Activated naive CD4-positive, alpha-beta T cell treated with anti-CD3 and anti-CD28 coated beads for 36 hours (primary cell): Measurements from ENCODE around the gene AKR7A2. TPM values are rescaled to one million over a fixed set of nuclear protein-coding genes. Genes with fewer than 3 reads are reported as not detected.

Experiments used
- CTCF ChIA-PET: fragments of 350-600 bp; sonication (Branson Sonifier 250); formaldehyde crosslinking; loops from one replicate; lab custom pipeline; 2021; ENCODE audit warnings: antibody characterized with exemption; lab: Charles Lee
- DNase-seq: peaks from one replicate; pipeline ENCODE4 v3.0.0-alpha.2; 2020
- H3K27ac Mint-ChIP-seq: one replicate; pipeline ENCODE4 v1.8.0; 2021; ENCODE audit warnings: mild to moderate bottlenecking, mixed read lengths
- H3K27me3 Mint-ChIP-seq: one replicate; pipeline ENCODE4 v1.8.0; 2021; ENCODE audit warnings: low read depth, mixed read lengths
- H3K36me3 Mint-ChIP-seq: one replicate; pipeline ENCODE4 v1.8.0; 2021; ENCODE audit warnings: low read depth, mixed read lengths
- H3K4me1 Mint-ChIP-seq: one replicate; pipeline ENCODE4 v1.8.0; 2021; ENCODE audit warnings: low read depth, mixed read lengths
- H3K4me3 Mint-ChIP-seq: one replicate; pipeline ENCODE4 v1.8.0; 2021; ENCODE audit warnings: mild to moderate bottlenecking, moderate library complexity, mixed read lengths
- H3K9me3 Mint-ChIP-seq: one replicate; pipeline ENCODE4 v1.8.0; 2021; ENCODE audit warnings: mixed read lengths
- intact Hi-C: fragments of 100-400 bp; cut with micrococcal nuclease; formaldehyde crosslinking; loops from one replicate; pipeline ENCODE4 v1.15.1; 2023
- total RNA-seq, 2 experiments: library from RNA; stranded (reverse); gene quantifications; one replicate each; pipeline ENCODE4 v1.2.3, GENCODE V29; 2021

Gene AKR7A2
- total RNA-seq, 2 experiments from 2014 or later: 36.6 to 38.8 TPM

DNA sequence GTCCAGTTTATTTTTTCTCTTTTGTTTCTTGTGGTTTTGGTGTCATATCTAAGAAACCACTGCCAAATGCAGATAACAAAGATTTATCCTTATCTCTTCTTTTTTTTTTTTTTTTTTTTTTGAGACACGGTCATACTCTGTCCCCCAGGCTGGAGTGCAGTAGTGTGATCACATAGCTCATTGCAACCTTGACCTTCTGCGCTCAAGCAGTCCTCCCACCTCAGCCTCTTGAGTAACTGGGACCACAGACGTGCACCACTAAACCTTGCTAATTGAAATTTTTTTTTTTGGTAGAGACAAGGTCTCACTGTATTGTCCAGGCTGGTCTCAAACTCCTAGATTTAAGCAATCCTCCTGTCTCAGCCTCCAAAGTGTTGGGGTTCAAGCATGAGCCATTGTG lies 9.1 kb upstream of the AKR7A2 start:
- no peak overlapping the region for H3K4me3 Mint-ChIP-seq
- H3K4me1 Mint-ChIP-seq: peaks cover 1% of the 10 kb centered on the region
- H3K27ac Mint-ChIP-seq: no peak overlapping the region
- H3K9me3 Mint-ChIP-seq: no peaks in the 10 kb centered on the region
- CTCF ChIA-PET: no interaction called here
- H3K36me3 Mint-ChIP-seq: no peaks in the 10 kb centered on the region
- DNase-seq: no peak
- no peaks in the 10 kb centered on the region for H3K27me3 Mint-ChIP-seq
- intact Hi-C loops: no loop called here

DNA sequence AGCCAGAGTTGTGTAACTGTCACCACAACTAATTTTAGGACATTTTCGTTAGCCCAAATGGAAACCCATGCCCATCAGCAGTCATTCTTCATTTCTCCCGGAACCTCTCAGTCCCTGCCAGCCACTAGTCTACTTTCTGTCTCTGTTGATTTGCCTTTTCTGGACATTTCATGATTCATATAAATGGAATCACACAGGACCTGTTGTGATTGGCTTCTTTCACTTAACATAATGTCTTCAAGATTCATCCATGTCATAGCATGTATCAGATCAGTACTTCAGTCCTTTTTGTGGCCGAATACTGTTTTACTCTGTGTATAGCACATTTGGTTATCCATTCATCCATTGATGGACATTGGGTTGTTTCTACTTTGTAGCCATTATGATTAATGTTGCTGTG lies 7.3 kb upstream of the AKR7A2 start:
- intact Hi-C loops: no loop called here
- Mint-ChIP-seq H3K27me3 (no peaks in the 10 kb centered on the region), H3K9me3 (no peaks in the 10 kb centered on the region), H3K27ac (no peak overlapping the region), H3K36me3 (no peaks in the 10 kb centered on the region), H3K4me3 (no peak overlapping the region), H3K4me1 (peaks cover 8% of the 10 kb centered on the region)
- no peak for DNase-seq
- CTCF ChIA-PET: no interaction called here

DNA sequence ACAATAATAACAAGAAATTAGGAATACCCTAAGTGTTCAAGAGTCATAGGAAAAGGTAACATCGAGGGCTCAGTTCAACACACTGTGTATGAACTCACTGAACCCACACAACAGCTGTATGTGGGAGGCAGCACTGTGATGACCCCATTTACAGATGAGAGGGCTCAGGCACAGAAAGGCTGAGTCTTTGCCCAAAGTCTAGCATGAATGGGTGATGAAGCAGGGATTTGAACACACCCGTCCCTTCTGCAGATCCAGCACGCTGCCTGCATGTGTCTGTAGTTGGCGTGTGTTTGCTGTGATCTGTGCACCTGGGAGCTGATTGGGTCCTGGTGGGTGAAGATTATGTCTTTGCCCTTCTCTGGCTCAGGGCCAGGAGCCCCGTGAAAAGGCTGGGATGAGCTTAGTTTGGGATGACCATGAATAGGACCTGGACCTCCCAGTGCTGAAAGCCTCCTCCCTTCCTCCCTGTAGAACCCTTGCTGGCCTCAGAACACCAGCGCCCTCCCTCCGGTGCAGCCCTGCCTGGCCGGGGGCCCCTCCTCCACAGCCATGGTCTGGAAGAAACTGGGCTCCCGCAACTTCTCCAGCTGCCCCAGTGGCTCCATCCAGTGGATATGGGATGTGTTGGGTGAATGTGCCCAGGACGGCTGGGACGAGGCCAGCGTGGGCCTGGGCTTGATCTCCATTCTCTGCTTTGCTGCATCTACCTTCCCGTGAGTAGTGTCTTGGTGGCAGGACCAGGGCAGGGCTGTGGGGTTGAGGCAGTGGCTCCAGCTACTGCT lies 5.4 kb upstream of the AKR7A2 start:
- Mint-ChIP-seq H3K27ac (no peak overlapping the region), H3K9me3 (no peaks in the 10 kb centered on the region), H3K4me3 (no peak overlapping the region), H3K4me1 (peaks cover 16% of the 10 kb centered on the region), H3K36me3 (no peaks in the 10 kb centered on the region), H3K27me3 (no peaks in the 10 kb centered on the region)
- DNase-seq: no peak
- intact Hi-C loops: no loop called here
- CTCF ChIA-PET: interaction anchor here (0.6 kb wide), 1 partner anchor 181 kb away, joined by 4 read pairs; no protein-coding TSS in a partner anchor

DNA sequence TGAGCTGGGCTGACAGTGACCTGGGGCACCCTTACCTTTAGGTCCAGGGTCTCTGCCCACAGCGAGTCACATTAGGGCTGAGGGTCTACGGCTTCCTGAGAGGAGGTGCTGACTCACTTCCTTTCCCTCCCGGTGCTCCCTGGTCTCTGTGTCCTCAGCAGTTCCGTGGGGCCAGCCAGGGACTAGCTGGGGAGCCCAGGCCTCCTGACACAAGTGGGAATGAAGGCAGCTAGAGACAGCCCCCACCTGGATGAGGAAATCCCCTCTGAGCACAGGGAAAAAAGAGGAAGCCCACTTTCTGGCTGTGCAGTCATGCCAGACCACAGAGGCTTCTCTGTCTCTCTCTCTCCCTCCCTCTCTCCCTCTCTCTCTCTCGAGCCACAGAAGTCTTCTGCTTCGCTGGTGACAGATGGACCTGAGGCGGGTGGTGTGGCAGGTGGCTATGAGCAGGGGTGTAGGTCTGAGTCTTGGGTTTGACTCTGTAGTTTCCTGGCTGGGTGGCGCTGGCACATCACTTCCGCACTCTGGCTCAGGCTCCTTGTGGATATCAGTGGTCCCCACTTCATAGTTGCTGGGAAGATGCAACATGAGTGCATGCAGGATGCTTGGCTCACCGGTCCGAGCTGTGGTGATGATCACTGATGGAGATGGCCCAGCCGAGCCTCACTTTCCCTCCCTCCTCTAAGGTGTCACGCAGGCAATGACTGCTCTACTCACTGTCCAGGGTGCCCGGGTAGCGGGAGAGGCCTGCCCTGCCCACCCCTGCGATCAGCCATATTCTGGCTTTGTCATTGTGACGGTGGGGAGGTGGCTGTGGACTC lies 3.6 kb upstream of the AKR7A2 start:
- Mint-ChIP-seq H3K27ac (no peak overlapping the region), H3K4me3 (no peak overlapping the region), H3K4me1 (peaks cover 22% of the 10 kb centered on the region), H3K36me3 (no peaks in the 10 kb centered on the region), H3K27me3 (no peaks in the 10 kb centered on the region), H3K9me3 (no peaks in the 10 kb centered on the region)
- DNase-seq: no peak
- CTCF ChIA-PET: no interaction called here
- intact Hi-C loops: no loop called here

DNA sequence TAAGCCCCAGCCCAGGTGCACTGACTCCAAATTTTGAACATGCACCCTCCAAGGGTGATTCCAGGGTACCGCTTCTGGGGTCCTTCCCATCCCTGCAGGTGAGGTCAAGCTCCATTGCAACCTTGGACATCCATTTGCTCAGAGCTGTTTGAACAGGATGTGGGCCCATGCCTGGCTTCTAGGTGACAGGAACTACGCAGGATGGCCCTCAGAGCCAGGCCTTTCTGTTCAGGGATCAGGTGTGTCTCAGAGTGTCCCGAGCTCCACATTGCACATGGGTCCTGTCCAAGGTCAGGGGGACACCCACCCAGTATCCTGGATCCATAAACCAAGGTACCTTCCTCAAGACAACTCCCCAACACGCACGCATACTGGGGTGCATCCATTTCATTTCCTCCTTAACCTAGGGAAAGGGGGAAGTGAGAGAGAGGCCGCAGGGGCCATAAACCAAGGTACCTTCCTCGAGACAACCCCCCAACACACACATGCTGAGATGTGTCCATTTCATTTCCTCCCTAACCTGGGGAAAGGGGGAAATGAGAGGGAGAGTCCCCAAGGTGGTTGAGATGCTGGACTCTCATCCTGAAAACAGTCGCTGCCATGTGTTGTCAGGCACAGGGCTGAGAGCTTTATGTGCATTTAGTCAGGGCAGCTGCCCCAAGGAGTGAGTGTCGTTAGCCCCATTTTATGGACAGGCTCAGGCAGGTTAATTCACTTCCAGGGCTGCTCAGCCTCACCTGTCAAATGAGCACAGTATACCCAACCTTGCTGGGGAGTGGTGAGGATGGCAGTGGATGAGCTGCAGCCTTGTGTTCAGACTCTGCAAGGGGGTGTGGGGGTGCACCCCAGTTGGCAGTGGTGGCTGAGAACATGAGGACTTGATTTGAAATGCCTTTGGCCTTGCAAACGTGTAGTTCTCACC lies 2.3 kb upstream of the AKR7A2 start:
- no peak overlapping the region for H3K27ac Mint-ChIP-seq
- H3K9me3 Mint-ChIP-seq: no peaks in the 10 kb centered on the region
- H3K36me3 Mint-ChIP-seq: no peaks in the 10 kb centered on the region
- no peak for DNase-seq
- CTCF ChIA-PET: interaction anchor here (1.2 kb wide), 1 partner anchor 337 kb away, joined by 3 read pairs; no protein-coding TSS in a partner anchor
- H3K4me1 Mint-ChIP-seq: peaks cover 25% of the 10 kb centered on the region
- no peak overlapping the region for H3K4me3 Mint-ChIP-seq
- intact Hi-C loops: no loop called here
- H3K27me3 Mint-ChIP-seq: no peaks in the 10 kb centered on the region

DNA sequence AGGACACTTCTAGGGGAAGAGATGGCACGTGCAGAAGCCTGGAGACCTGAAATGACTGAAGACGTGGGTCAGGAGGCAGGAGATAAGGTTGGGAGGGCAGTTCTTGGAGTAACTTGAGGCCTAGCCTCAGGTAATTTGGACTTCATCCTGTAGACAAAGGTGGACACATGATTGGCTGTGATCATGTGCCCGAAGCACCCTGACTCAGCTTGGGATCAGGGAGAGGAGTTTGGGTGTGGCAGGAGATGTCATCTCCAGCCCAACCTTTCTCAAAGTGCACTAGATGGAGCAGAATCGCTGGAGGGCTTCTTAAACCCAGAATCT lies 1.7 kb upstream of the AKR7A2 start:
- H3K4me1 Mint-ChIP-seq: peaks cover 25% of the 10 kb centered on the region
- no peak for DNase-seq
- CTCF ChIA-PET: interaction anchor here (1.0 to 1.2 kb wide), 2 partner anchors 337 to 340 kb away, joined by 3 read pairs; no protein-coding TSS in a partner anchor
- intact Hi-C loops: no loop called here
- no peaks in the 10 kb centered on the region for H3K27me3 Mint-ChIP-seq
- H3K27ac Mint-ChIP-seq: no peak overlapping the region
- no peaks in the 10 kb centered on the region for H3K36me3 Mint-ChIP-seq
- H3K9me3 Mint-ChIP-seq: no peaks in the 10 kb centered on the region
- H3K4me3 Mint-ChIP-seq: no peak overlapping the region

DNA sequence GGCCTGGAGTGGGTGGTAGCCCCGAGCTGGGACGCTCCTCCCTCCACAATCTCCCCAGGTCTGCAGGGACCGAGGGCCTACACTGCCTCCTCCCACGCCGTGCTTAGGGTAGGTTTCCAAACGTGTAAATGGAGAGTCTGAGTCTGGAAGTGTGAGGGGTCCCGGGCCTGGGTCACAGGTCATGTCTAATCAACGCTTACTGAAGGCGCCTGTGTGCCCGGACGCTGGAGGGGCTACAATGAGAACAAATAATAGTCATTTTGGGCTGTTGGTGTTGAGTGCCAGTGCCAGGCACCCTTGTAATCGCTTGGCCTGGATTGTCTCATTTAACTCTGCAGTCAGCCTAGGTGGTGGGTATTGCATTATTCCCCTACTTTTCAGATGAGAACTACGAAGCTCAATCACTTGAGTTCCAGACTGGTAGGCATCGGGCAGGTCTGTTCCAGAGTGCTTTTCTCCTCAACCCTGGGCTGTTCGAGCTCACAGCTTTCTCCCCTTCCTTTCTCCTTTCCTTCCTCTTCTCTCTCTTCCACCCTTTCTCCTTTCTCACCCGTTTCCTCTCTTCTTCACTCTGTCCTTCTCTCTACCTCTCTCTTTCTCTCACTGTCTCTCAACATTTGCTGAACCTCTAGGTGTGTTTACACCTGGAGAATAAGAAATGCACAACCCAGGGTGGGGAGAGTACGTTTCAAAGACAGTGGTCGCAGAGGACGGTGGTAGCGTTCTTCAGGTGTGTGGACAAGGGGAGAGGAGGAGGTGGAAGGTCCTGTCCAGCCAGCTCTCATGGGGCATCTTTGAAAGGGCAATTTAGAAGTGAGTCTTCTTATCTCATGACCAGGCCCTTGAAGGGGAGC lies 1.1 kb upstream of the AKR7A2 start:
- CTCF ChIA-PET: interaction anchor here (1.0 to 1.2 kb wide), 2 partner anchors 338 to 341 kb away, joined by 3 read pairs; no protein-coding TSS in a partner anchor
- Mint-ChIP-seq H3K4me3 (peak overlapping the region; percentile 74), H3K27me3 (no peaks in the 10 kb centered on the region), H3K9me3 (no peaks in the 10 kb centered on the region), H3K36me3 (no peaks in the 10 kb centered on the region), H3K4me1 (peaks cover 25% of the 10 kb centered on the region), H3K27ac (no peak overlapping the region)
- intact Hi-C loops: loop anchor here (1.0 kb wide), 1 partner anchor 283 kb away; a partner anchor contains a TSS
- no peak for DNase-seq

DNA sequence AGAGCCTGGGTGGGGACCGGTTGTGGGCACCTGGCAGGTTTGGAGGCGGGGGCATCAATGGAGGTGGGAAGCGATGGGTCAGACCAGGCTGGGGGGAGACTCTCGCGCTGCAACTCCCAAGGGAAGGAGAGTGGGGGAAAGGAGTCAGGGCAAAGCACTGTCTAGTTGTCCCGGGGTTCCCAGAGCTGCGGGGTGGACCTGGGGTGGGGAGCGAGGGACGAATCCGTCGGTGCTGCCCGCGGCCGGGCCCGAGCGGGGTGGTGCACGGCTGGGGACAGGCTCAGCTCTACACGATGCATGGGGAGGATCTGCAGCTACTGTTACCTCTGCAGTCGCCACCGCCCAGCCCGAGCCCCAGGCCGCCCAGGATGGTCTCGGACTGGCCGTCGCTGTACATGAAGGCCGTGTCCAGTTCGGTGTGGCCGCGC lies 427 bp downstream of the AKR7A2 start:
- peak; percentile 27 for DNase-seq
- Mint-ChIP-seq H3K27ac (no peak overlapping the region), H3K9me3 (no peaks in the 10 kb centered on the region), H3K27me3 (no peaks in the 10 kb centered on the region), H3K36me3 (peaks cover 4% of the 10 kb centered on the region), H3K4me1 (peaks cover 25% of the 10 kb centered on the region), H3K4me3 (peak overlapping the region; percentile 83)
- CTCF ChIA-PET: interaction anchor here (0.7 kb wide), 1 partner anchor 47 kb away, joined by 3 read pairs; no protein-coding TSS in a partner anchor
- intact Hi-C loops: no loop called here

DNA sequence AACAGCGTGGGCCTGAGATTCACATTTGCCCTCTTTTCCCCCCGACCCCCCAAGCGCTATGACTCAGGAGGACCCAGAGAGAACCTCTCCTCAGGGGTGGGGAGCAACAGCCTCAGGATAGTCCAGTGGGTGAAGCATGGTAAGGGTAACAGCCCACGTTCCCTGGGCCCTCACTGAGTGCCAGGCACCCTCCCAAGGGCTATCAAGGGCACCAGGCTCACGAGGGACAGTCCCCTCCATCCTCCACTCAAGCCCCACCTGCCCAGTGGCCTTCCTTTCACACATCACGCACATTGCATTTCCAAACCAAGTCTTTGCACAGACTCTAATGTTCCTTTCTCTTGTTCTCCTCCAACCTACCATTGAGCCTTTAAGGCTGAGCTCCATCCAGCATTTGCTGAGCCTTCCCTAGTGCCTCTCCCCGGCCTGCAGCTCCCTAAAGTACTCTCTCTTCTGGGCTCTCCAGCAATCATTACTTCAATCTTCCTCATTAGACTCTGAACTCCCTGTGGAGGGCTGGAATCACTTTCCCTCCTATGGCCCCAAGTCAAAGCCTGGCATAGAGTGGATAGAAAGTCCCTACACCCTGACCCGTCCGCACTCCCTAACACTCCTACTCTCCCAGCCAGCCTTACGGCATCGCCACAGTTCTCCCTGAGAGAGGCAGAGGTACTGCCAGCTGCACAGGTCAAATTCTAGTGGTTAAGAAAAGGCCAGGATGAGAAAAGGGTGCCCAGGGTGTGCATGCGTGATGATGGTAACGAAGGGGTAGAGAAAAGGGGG lies 1.0 kb downstream of the AKR7A2 start:
- Mint-ChIP-seq H3K36me3 (peaks cover 4% of the 10 kb centered on the region), H3K9me3 (no peaks in the 10 kb centered on the region), H3K4me3 (peak overlapping the region; percentile 83), H3K27me3 (no peaks in the 10 kb centered on the region), H3K27ac (no peak overlapping the region), H3K4me1 (peaks cover 22% of the 10 kb centered on the region)
- CTCF ChIA-PET: interaction anchor here (0.6 to 1.3 kb wide), 3 partner anchors 46 to 398 kb away, joined by 3 to 4 read pairs (median 3); no protein-coding TSS in a partner anchor
- intact Hi-C loops: no loop called here
- DNase-seq: no peak

DNA sequence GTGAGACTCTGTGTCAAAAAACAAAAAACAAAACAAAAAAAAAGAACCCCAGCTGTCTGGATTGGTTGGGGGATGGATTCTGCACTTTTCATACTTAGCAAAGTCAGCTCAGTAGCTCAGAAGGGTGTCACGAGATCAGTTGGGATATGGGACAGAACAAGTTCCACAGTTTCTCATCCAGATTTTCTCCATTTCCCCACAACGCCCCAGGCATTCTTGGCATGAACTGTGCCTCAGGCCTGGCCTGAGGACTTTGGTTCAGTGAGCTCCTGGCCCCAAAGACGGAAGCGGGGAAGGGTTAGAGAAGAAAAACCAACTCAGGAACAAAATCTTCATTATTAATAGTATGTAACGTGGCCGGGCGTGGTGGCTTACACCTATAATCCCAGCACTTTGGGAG lies 1.9 kb downstream of the AKR7A2 start:
- H3K4me1 Mint-ChIP-seq: peaks cover 17% of the 10 kb centered on the region
- no peak overlapping the region for H3K27ac Mint-ChIP-seq
- peaks cover 8% of the 10 kb centered on the region for H3K36me3 Mint-ChIP-seq
- no peaks in the 10 kb centered on the region for H3K27me3 Mint-ChIP-seq
- intact Hi-C loops: no loop called here
- CTCF ChIA-PET: interaction anchor here (0.6 to 1.3 kb wide), 2 partner anchors 37 to 397 kb away, joined by 3 read pairs; no protein-coding TSS in a partner anchor
- H3K4me3 Mint-ChIP-seq: no peak overlapping the region
- H3K9me3 Mint-ChIP-seq: no peaks in the 10 kb centered on the region
- no peak for DNase-seq
